Measurements from ENCODE around the gene EIF4EBP3. TPM values are rescaled to one million over a fixed set of nuclear protein-coding genes. Genes with fewer than 3 reads are reported as not detected.
"Not testable (repeated sequence)": the region's sequence is repeated elsewhere in the genome, so short reads cannot be mapped to it uniquely, and the experiment has no call there.

EIF4EBP3 gene
- total and polyA plus RNA-seq, 2 donors (not counting 1 experiment from before 2014, with no cell fraction given): 15.0 to 18.2 TPM

DNA sequence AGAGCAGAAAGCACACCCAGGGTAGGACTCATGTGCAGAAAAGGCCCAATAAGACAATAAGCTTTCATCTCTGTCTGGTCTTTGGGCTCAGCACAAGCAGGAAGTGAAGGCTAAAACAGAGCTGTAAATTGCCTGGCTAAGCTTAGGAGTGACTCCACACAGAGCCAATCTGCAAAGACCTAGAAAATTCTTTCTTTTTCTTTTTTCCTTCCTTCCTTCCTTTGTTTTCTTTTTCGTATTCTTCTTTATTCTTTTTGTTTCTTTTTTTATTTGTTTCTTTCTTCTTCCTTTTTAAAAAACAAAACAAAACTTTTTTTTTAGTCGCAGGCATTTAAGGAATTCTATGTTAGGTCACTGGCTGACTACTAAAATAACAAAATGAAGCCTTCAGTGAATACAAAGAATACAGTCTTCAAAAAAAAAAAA is 29.3 kb downstream of the EIF4EBP3 start:
- TF ChIP-seq EZH2 (IDR thresholded peaks at IDR 0.05; ENCODE audit: borderline replicate concordance, insufficient read depth, low read depth, low read length, poor library complexity, severe bottlenecking): no peak
- TF ChIP-seq, protein P1, sequence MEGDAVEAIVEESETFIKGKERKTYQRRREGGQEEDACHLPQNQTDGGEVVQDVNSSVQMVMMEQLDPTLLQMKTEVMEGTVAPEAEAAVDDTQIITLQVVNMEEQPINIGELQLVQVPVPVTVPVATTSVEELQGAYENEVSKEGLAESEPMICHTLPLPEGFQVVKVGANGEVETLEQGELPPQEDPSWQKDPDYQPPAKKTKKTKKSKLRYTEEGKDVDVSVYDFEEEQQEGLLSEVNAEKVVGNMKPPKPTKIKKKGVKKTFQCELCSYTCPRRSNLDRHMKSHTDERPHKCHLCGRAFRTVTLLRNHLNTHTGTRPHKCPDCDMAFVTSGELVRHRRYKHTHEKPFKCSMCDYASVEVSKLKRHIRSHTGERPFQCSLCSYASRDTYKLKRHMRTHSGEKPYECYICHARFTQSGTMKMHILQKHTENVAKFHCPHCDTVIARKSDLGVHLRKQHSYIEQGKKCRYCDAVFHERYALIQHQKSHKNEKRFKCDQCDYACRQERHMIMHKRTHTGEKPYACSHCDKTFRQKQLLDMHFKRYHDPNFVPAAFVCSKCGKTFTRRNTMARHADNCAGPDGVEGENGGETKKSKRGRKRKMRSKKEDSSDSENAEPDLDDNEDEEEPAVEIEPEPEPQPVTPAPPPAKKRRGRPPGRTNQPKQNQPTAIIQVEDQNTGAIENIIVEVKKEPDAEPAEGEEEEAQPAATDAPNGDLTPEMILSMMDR (IDR thresholded peaks at IDR 0.05): no peak
- intact Hi-C loops (cut with micrococcal nuclease): no loop called here
- no peak overlapping the region for H3K27ac ChIP-seq (ENCODE audit: low read length in 2 of 2)
- no peaks in the 10 kb centered on the region for H4K20me1 ChIP-seq (ENCODE audit: control insufficient read depth, insufficient read depth, low read length, poor library complexity, severe bottlenecking)
- H3K27ac Mint-ChIP-seq: no peak overlapping the region
- H3K4me3 Mint-ChIP-seq: no peak overlapping the region
- ATAC-seq (ENCODE audit: low read depth): no peak
- DNase-seq: no peak
- H3K4me1 Mint-ChIP-seq: no peaks in the 10 kb centered on the region
- H3K27me3 Mint-ChIP-seq: peaks cover 11% of the 10 kb centered on the region
- ChIA-PET CTCF (interaction anchor here (0.6 kb wide), 1 partner anchor 20 kb away, joined by 3 read pairs; no protein-coding TSS in a partner anchor), POLR2A (no interaction called here)
- no CpG with 5 or more reads among the region's 2 CpGs for WGBS (ENCODE audit: insufficient coverage)
- H2AFZ ChIP-seq (ENCODE audit: insufficient read depth, low read depth, low read length, poor library complexity, severe bottlenecking): no peak overlapping the region
- H3K79me2 ChIP-seq (ENCODE audit: control insufficient read depth, insufficient read depth, low read length): no peaks in the 10 kb centered on the region
- H3K4me1 ChIP-seq (ENCODE audit: control insufficient read depth in 2 of 2, insufficient read depth in 2 of 2, low read length in 2 of 2): no peaks in the 10 kb centered on the region
- no peak overlapping the region for H3K4me3 ChIP-seq (ENCODE audit: control extremely low read depth in 1 of 5, extremely low read depth in 1 of 5, insufficient read depth in 1 of 5, low read depth in 2 of 5, low read length in 4 of 5)
- no peaks in the 10 kb centered on the region for H3K36me3 ChIP-seq (replicated peaks in 1 of 2; ENCODE audit: control extremely low read depth in 1 of 2, control insufficient read depth in 1 of 2, extremely low read depth in 1 of 2, insufficient read depth in 2 of 2, low read length in 1 of 2)
- no peaks in the 10 kb centered on the region for H3K9me3 ChIP-seq (ENCODE audit: control extremely low read depth in 1 of 3, control insufficient read depth in 2 of 3, insufficient read depth in 1 of 3, low read length in 2 of 3)
- no peak overlapping the region for H3K4me2 ChIP-seq (replicated peaks; ENCODE audit: low read depth, low read length, poor library complexity, severe bottlenecking)
- no peak overlapping the region for H3K9ac ChIP-seq (ENCODE audit: low read length)
- no peaks in the 10 kb centered on the region for H3K9me3 Mint-ChIP-seq (ENCODE audit: insufficient read depth)
- H3K27me3 ChIP-seq (replicated peaks in 1 of 4; ENCODE audit: control extremely low read depth in 1 of 4, control insufficient read depth in 3 of 4, insufficient read depth in 4 of 4, low read length in 3 of 4): no peaks in the 10 kb centered on the region

GRCh38 chr5:140579188-140579747 is 31.8 kb downstream of the EIF4EBP3 start:
- H3K9ac ChIP-seq (ENCODE audit: low read length); H2AFZ ChIP-seq (ENCODE audit: insufficient read depth, low read depth, low read length, poor library complexity, severe bottlenecking); H3K4me2 ChIP-seq (replicated peaks; ENCODE audit: low read depth, low read length, poor library complexity, severe bottlenecking); ATAC-seq (ENCODE audit: low read depth); intact Hi-C loops (cut with micrococcal nuclease); POLR2A ChIA-PET; H3K27ac ChIP-seq (ENCODE audit: low read length in 2 of 2); H3K36me3 ChIP-seq (replicated peaks in 1 of 2; ENCODE audit: control extremely low read depth in 1 of 2, control insufficient read depth in 1 of 2, extremely low read depth in 1 of 2, insufficient read depth in 2 of 2, low read length in 1 of 2); H3K9me3 Mint-ChIP-seq (ENCODE audit: insufficient read depth); CTCF ChIA-PET; H3K4me3 Mint-ChIP-seq; DNase-seq; H3K27ac Mint-ChIP-seq; H3K4me1 Mint-ChIP-seq; H3K27me3 ChIP-seq (replicated peaks in 1 of 4; ENCODE audit: control extremely low read depth in 1 of 4, control insufficient read depth in 3 of 4, insufficient read depth in 4 of 4, low read length in 3 of 4); H3K4me3 ChIP-seq (ENCODE audit: control extremely low read depth in 1 of 5, extremely low read depth in 1 of 5, insufficient read depth in 1 of 5, low read depth in 2 of 5, low read length in 4 of 5); H3K79me2 ChIP-seq (ENCODE audit: control insufficient read depth, insufficient read depth, low read length); H3K9me3 ChIP-seq (ENCODE audit: control extremely low read depth in 1 of 3, control insufficient read depth in 2 of 3, insufficient read depth in 1 of 3, low read length in 2 of 3); H4K20me1 ChIP-seq (ENCODE audit: control insufficient read depth, insufficient read depth, low read length, poor library complexity, severe bottlenecking); H3K4me1 ChIP-seq (ENCODE audit: control insufficient read depth in 2 of 2, insufficient read depth in 2 of 2, low read length in 2 of 2): not testable (repeated sequence)
- WGBS (ENCODE audit: insufficient coverage): 100% methylated on average over 1 of the region's 6 CpGs
- H3K27me3 Mint-ChIP-seq: peaks cover 15% of the 10 kb centered on the region

All from B cell (primary cell).